Hepatocyte (in vitro differentiated cells): ENCODE data around the gene SELENOM. TPM values are rescaled to one million over a fixed set of nuclear protein-coding genes. Genes with fewer than 3 reads are reported as not detected.

Experiments used
- DNase-seq: peaks from one replicate; pipeline ENCODE4 v3.0.0-alpha.2; 2016; ENCODE audit warnings: low spot score
- H2AFZ ChIP-seq: fragments of 200-600 bp; sonication (generic); 2 replicates; pipeline ENCODE4 v1.6.0; 2016; ENCODE audit warnings: antibody characterized with exemption, mild to moderate bottlenecking
- H3K27ac ChIP-seq: fragments of 200-600 bp; sonication (generic); 2 replicates; pipeline ENCODE4 v1.5.1; 2016; ENCODE audit warnings: mild to moderate bottlenecking
- H3K27me3 ChIP-seq: fragments of 200-600 bp; sonication (generic); 2 replicates; pipeline ENCODE4 v1.6.1; 2016
- H3K36me3 ChIP-seq: fragments of 200-600 bp; sonication (generic); replicated peaks from 2 replicates; pipeline ENCODE4 v1.5.1; 2016; ENCODE audit warnings: low read depth; ENCODE audit not compliant: insufficient read depth
- H3K4me1 ChIP-seq: fragments of 200-600 bp; sonication (generic); 2 replicates; pipeline ENCODE4 v1.5.1; 2016; ENCODE audit warnings: mild to moderate bottlenecking, moderate library complexity; ENCODE audit not compliant: insufficient read depth
- H3K4me2 ChIP-seq: fragments of 200-600 bp; sonication (generic); 2 replicates; pipeline ENCODE4 v1.6.0; 2016
- H3K4me3 ChIP-seq: fragments of 200-600 bp; sonication (generic); 2 replicates; pipeline ENCODE4 v1.5.1; 2016; ENCODE audit warnings: mild to moderate bottlenecking
- H3K79me2 ChIP-seq: fragments of 200-600 bp; sonication (generic); 2 replicates; pipeline ENCODE4 v1.6.0; 2017; ENCODE audit warnings: mild to moderate bottlenecking
- H3K9me2 ChIP-seq: fragments of 200-600 bp; sonication (generic); replicated peaks from 2 replicates; pipeline ENCODE4 v1.6.0; 2017; ENCODE audit warnings: mild to moderate bottlenecking; ENCODE audit not compliant: insufficient read depth
- H3K9me3 ChIP-seq: fragments of 200-600 bp; sonication (generic); 2 replicates; pipeline ENCODE4 v1.5.1; 2016; ENCODE audit warnings: low read depth, mild to moderate bottlenecking
- H4K20me1 ChIP-seq: fragments of 200-600 bp; sonication (generic); 2 replicates; pipeline ENCODE4 v1.6.0; 2016; ENCODE audit warnings: mild to moderate bottlenecking; ENCODE audit not compliant: insufficient read depth, poor library complexity, severe bottlenecking
- EZH2 ChIP-seq: fragments of 200-600 bp; sonication (generic); IDR thresholded peaks from 2 replicates; pipeline ENCODE4 v1.6.1; 2016; ENCODE audit warnings: antibody characterized with exemption, mild to moderate bottlenecking, borderline replicate concordance
- EZH2phosphoT487 ChIP-seq: fragments of 200-600 bp; sonication (generic); IDR thresholded peaks from one replicate; pipeline ENCODE4 v1.6.1; 2018; ENCODE audit warnings: antibody characterized with exemption, mild to moderate bottlenecking, low read depth, moderate library complexity; ENCODE audit not compliant: unreplicated experiment, severe bottlenecking
- WGBS: methylation state at CpG from one replicate; pipeline ENCODE4 v1.1.6; 2016; ENCODE audit warnings: low lambda C conversion rate; ENCODE audit errors: missing lambda C conversion rate; 5-methylcytosine and 5-hydroxymethylcytosine counted together
- polyA plus RNA-seq: library from polyadenylated mRNA; unstranded; fragments of >200 nt; fragmentation: Nextera tagmentation; extraction: Ambion mirVana; gene quantifications from 2 replicates; pipeline ENCODE4 v1.2.1, GENCODE V29; 2016
- total RNA-seq: library from RNA; depleted of rRNA; stranded (reverse); fragments of >200 nt; gene quantifications from 2 replicates; pipeline ENCODE4 v1.2.3, GENCODE V29; 2014
- TF ChIP-seq, protein P1 (sequence below): fragments of 200-600 bp; sonication (generic); IDR thresholded peaks from 2 replicates; pipeline ENCODE4 v1.5.1; 2016; ENCODE audit warnings: antibody characterized with exemption, mild to moderate bottlenecking; ENCODE audit not compliant: poor library complexity

Gene SELENOM
- total and polyA plus RNA-seq, 2 experiments from 2014 or later: 130 to 240 TPM

DNA sequence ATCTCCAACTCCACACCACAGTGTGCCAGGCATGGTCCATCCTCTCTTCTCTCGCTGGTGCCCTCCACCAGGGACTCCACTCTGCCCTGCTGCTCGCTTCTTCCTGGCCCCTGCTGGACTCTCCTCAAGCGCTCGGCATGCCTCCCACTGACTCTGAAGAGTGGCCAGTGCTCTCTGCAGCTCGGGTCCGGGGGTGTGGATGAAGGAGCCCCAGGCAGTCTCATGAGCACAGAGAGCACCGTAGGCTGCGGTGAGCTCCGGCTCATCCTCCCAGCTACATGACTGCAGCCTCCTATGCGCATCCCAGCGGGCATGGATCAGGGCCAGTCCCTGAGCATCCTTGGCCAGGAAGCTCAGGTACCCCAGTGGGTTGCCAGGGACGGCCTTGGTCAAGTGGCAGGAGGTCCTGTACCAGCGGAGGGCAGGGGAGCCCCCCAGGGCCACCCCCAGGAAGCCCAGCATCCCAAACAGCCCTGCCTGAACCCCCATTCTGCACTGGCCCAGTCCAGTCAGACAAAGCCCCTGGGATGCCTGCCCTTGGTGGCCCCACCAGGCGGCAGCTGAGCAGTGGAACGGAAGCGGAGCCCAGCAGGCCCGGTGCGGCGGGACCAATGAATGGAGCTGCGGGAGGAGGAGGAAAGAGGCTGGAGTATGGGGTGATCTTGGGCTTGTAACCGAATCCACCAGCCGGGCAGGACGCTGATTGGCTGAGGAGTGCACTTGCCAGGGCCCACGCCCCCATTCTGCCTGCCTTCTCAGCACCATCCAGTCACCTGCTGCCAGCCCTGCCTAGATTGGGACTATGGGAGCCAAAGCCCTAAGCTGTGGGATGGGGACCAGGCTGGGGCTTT is 32.7 kb upstream of the SELENOM start, which contains the start of gene PLA2G3:
Gene PLA2G3, minus strand, starts transcription at position 643 of the 851 bp plus-strand sequence. Its CDS starts 154 bp downstream, at position 489.
- H3K27ac ChIP-seq: no peak within 1 kb of the TSS
- H3K27me3 ChIP-seq: peaks cover 14% of the 10 kb centered on the region
- H3K4me3 ChIP-seq: no peak within 1 kb of the TSS
- no peaks in the 10 kb centered on the region for H3K36me3 ChIP-seq
- no peaks in the 10 kb centered on the region for H3K9me3 ChIP-seq
- H2AFZ ChIP-seq: no peak within 1 kb of the TSS
- 24% methylated on average over 24 of the region's 24 CpGs for WGBS
- no peaks in the 10 kb centered on the region for H3K79me2 ChIP-seq
- no peak within 1 kb of the TSS for H3K4me2 ChIP-seq
- no peak for TF ChIP-seq EZH2
- TF ChIP-seq, protein P1, sequence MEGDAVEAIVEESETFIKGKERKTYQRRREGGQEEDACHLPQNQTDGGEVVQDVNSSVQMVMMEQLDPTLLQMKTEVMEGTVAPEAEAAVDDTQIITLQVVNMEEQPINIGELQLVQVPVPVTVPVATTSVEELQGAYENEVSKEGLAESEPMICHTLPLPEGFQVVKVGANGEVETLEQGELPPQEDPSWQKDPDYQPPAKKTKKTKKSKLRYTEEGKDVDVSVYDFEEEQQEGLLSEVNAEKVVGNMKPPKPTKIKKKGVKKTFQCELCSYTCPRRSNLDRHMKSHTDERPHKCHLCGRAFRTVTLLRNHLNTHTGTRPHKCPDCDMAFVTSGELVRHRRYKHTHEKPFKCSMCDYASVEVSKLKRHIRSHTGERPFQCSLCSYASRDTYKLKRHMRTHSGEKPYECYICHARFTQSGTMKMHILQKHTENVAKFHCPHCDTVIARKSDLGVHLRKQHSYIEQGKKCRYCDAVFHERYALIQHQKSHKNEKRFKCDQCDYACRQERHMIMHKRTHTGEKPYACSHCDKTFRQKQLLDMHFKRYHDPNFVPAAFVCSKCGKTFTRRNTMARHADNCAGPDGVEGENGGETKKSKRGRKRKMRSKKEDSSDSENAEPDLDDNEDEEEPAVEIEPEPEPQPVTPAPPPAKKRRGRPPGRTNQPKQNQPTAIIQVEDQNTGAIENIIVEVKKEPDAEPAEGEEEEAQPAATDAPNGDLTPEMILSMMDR: no peak
- no peak for TF ChIP-seq EZH2phosphoT487
- DNase-seq: peak; percentile 34
- H4K20me1 ChIP-seq: no peaks in the 10 kb centered on the region
- H3K9me2 ChIP-seq: no peaks in the 10 kb centered on the region
- no peaks in the 10 kb centered on the region for H3K4me1 ChIP-seq

DNA sequence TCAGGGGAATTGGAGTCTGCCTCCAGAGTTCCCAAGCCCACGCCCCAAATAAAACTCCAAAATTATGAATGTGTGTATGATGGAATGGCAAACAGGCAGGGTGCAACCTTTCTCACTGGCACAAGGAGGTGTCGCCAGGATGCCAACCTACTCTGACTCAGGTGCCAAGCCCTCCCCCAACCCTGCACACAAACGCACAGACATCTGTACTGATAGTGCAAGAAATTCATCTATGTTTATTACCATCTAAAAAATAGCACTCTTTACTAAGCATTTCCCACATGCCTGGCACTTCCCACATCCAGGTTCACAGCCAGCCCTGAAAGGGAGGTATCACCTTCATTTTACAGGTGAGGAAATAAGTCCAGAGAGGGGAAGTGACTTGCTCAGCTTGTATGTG is 31.7 kb upstream of the SELENOM start:
- Histone ChIP-seq H3K4me1 (no peaks in the 10 kb centered on the region), H3K27ac (no peak overlapping the region), H3K36me3 (no peaks in the 10 kb centered on the region), H2AFZ (no peak overlapping the region), H3K4me2 (no peak overlapping the region), H3K79me2 (no peaks in the 10 kb centered on the region), H3K27me3 (peaks cover 14% of the 10 kb centered on the region), H3K9me3 (no peaks in the 10 kb centered on the region), H4K20me1 (no peaks in the 10 kb centered on the region), H3K4me3 (no peak overlapping the region), H3K9me2 (no peaks in the 10 kb centered on the region)
- WGBS: 93% methylated on average over 3 of the region's 3 CpGs
- DNase-seq: no peak
- TF ChIP-seq EZH2phosphoT487 (no peak), EZH2 (no peak)
- TF ChIP-seq, protein P1: no peak

DNA sequence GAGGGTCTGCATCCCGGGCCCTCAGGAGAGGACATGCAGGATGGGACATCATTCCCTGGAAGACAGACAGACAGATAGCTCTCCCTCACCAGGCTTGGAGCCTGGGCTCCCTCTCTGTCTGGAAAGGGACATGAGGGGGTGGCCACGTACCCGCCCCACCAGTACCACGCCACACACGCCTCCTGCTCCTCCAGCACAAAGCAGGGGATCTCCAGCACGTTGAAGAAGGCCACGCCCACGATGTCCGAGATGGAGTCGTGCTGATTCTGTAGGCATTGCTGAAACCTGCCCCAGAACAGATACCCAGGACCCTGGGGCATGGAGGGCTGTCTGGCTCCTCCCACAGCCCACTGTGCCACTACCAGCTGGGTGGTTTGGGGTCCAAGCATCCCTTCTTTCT is 30.8 kb upstream of the SELENOM start:
- H3K79me2 ChIP-seq: no peaks in the 10 kb centered on the region
- H3K4me3 ChIP-seq: no peak overlapping the region
- no peaks in the 10 kb centered on the region for H3K9me2 ChIP-seq
- H4K20me1 ChIP-seq: no peaks in the 10 kb centered on the region
- no peak overlapping the region for H2AFZ ChIP-seq
- no peaks in the 10 kb centered on the region for H3K36me3 ChIP-seq
- H3K9me3 ChIP-seq: no peaks in the 10 kb centered on the region
- no peak overlapping the region for H3K27ac ChIP-seq
- no peak overlapping the region for H3K4me2 ChIP-seq
- H3K4me1 ChIP-seq: no peaks in the 10 kb centered on the region
- peaks cover 14% of the 10 kb centered on the region for H3K27me3 ChIP-seq
- TF ChIP-seq, protein P1: no peak
- TF ChIP-seq EZH2phosphoT487 (no peak), EZH2 (no peak)
- WGBS: 89% methylated on average over 10 of the region's 10 CpGs
- no peak for DNase-seq
